HCEC 1CT (cell line): Measurements from ENCODE around the gene GBF1.
"Not testable (repeated sequence)": the region's sequence is repeated elsewhere in the genome, so short reads cannot be mapped to it uniquely, and the experiment has no call there.

ENCODE experiments used
- DNase-seq: peaks from one replicate; pipeline ENCODE4 v3.0.0-alpha.2; 2017

The GBF1 gene

DNA sequence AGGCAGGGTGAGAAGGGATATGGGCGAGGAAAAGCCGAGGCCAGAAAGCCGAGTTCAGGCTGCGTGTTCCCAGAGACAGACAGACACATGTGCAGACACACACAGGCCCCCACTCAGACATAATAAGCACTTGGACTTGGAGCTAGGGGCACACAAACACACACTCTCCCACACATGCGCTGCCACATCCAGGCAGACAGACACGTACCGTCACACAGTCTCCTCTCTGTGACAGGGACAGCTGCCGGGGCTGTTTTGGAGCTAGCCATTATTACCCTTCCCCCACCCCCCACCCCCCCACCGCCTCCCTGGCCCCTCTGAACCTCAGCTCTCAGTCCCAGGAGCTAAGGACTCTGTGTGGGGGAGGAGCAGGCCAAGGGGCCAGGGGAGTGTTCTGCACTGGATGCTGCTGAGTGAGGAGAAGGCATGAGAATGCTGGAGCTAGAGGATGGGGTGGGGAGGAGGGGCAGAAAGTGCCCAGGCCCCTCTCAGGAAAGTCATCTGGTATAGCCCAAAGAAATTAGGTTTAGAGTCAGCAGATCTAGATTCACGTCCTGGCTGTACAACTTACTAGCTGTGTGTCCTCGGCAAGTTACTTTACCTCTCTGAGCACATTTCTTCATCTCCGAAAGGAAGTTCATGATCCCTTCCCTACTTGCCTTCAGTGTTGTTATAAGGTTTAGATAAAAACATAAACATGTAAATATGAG is 10.3 kb upstream of the GBF1 start:
- DNase-seq, result no peak

- no peak for DNase-seq
These were observed 9.8 kb upstream of the GBF1 start for GRCh38 chr10:102235598-102235920.

DNA sequence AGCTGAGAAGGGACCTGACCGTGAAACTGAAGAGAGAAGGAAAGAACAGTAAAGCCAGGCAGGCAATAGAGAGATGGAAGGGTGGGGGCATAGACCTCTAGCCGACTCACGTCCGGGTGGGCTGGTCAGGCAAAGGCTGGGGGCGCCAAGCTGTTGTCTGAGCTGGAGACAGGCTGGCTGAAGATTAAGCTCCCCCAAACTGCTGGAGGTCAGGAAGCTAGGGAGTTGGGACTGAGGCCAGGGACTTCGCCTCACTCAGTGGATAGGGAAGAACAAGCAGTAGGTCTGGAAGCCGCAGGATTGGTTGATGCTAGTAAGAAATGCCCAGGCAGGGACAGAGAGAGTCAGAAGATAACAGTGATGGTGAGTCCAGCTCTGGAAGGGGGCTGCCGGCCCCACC is 9.3 kb upstream of the GBF1 start:
- no peak for DNase-seq

DNA sequence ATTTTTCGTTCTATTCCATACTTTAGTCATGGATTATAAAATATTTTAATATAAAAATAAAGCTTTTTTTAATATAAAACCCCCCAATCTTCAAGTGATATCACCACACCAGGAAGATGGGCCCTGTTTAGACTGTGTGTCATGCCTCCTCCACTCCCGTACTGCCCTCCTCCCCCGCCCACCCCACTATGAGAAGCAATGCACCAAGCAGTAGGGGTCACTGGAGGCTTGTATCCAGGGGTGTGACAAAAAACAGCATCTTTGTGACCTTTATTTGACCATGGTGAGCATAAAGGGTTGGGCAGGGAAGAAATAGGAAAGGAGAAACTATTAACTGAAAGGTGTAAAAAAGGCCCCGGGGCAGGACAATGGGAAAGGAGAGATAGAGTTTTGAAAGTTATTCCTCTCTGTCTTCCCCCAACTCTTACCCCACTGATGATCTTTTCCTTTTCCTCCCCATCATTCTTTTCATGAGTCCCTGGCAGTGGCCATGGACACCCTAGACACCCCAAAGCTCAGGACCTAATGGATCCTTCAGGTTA is 7.5 kb upstream of the GBF1 start:
- no peak for DNase-seq

DNA sequence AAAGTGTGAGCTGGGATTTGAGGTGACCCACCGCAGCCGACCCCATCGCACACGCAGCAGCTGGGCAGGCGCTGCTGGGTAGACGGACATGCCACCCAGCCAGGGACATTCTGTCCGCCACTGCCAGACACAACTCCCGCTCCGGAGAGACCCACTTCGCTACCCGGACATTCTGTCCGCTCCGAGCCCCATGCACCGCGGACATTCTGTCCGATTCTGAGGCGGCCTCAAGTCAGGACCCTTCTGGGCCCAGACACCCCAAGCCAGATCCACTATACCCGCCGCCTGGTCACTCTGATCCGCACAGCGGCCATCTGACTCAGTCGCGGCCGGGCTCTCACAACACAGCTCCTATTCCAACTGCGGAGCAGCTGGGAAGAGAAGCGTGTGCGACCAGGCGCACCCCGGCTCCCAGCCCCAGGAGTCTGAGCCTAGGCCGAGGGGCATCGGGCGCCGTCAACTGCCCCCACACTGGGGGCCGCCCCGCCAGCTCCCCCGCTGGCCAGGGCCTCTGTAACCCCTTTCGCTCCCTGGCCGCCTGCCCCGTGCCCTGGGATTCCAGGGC is 4.8 kb upstream of the GBF1 start:
- no peak for DNase-seq

DNA sequence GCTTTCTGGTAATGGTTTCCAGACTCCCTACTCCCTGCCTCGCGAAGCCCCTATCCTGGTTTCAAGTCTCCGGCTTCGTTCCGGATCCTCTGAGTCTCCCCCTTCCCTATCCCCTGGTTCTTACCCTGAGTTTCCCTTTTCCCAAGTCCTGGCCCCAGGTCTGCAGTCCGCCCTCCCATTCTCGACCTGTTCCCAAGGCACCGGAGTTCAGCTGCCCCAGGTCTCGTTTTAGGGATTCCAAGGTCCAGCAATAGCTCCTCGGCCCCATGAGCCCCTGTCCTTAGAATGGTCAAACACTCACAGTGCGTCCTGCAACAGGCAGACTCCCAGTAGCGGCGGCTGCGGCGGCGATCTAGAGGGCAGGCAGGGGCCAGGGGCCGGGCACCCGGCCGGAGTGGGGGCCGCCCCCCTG is 4.3 kb upstream of the GBF1 start:
- no peak for DNase-seq

DNA sequence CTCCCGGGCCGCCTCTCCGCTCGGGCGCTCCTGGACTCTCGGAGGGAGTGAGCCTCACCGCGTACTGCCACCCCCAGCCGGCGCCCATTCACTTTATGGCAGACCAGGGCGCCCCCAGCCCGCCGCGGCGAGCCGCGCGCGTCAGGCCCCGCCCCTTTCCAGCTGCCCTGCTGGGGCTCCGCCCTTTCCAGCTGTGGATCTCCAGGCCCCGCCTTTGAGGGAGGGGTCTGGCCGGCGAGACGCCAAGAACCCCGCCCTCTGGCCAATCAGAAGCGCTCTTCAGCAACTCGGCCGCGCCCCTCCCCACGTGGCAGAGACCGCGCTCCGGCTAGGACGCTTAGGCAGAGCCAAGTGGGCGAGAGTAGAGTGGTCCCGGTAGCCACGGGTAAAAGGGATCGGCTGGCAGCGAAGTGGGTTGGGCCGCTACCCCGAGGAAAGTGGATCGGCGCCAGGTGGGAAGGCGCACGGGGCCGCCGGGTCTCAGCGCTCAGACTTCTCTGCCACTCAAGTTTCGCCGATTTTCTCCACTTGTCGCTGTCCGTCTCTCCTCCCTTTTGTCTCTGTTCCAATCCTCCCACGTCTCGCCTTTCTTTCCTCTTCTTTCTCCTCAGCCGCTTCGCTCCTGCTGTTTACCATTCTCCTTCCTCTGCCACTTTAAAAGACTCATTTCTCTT is 3.8 kb upstream of the GBF1 start, which contains the start of gene PITX3:
TSS of gene PITX3 (minus strand) at position 69 of the 674 bp plus-strand sequence. CDS start 9,432 bp downstream, outside the sequence.
- DNase-seq, result peak; percentile 89

DNA sequence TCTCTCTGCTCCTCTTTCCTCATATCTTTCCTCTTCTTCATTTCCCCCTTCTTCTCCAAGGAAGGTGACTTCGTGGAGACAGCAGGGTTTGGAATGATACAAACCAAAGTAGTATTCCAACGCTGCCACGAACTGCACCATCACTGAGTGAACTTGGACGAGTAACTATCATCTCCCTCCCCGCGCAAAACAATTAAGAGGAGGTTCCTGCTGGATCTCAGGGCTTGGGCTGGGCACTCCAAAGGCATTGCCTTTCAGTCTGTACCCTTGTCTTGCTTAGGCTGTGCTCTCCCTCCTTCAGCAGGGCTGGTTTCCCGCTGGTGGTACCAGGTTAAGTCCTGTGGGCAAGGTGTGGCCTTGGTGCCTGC is 3.2 kb upstream of the GBF1 start:
- no peak for DNase-seq

- DNase-seq, result peak; percentile 89
These were observed 2.0 kb upstream of the GBF1 start for GRCh38 chr10:102243309-102243708.

DNA sequence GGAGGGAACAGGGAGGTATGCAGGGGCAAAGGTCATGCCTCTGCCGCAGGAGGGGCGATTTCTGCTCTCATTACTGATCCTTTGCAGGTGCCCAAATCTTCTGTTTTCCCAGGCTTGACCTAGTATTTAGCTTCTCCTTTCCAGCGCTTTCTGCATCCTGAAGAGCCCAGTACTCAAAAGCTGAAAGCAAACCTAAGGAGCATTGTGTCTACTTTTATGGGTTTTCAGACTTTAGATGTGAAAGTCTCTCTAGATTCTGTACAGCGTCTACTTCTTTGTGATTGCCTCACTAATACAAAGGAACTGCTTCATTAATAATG is 560 bp downstream of the GBF1 start:
- no peak for DNase-seq

DNA sequence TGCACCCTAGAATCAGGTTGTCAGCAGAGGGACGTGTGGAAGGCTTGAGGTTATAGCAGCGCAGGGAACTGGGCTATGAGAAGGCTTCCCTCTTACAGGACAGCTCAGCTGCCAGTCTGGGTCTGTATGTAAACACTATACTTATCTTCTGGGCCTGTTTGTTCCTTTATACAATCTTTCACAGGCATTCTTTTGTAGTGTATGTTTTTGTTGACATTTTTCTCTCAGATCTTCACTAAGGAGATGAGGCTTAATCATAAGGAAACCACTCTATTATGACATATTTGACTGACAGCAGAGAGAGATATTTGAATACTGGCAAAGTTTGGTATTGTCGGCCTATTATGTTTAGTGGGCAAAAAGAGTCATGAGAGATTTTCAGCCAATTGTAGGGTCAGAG is 929 bp downstream of the GBF1 start:
- DNase-seq, result no peak

DNA sequence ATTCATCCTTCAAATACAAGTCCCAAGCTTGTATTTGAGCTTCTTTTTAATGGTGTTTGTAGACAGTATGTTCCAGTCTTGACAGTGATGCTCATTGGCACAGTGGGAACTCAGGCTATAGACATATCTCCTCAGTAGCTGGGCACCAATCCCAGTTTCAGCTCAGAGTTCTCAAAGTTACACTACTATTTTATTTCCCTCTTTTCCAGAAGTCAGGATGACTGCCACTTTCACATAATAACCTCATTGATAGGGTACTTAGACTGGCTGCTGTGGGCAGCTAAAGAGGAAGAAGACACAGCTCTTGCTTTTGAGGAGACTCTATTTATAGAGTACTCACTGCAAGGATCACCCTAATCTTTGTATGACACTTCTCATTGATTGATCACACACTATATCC is 2.4 kb downstream of the GBF1 start:
- no peak for DNase-seq

GRCh38 chr10:102252508-102252907 is 7.2 kb downstream of the GBF1 start:
- not testable (repeated sequence) for DNase-seq

- DNase-seq, result no peak
These were observed 9.1 kb downstream of the GBF1 start for GRCh38 chr10:102254426-102254825.

DNA sequence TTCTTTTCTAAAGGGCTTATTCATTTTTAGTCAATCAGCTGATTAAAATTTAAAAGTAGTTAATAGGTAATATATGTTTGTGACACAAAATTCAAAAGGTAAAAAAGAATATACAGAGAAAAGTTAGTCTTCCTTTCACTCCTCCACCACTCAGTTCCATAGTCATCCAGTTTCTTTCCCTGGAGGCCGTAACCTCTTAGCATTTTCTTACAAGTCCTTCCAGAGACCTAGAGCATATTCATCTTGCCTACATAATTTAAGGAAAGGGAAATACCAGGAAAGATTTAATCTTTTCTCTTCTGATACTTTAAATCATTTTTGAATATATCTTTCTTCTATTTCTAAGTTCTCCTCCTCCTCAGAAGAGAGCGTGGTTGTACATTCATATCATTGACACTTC is 10.1 kb downstream of the GBF1 start:
- no peak for DNase-seq

- no peak for DNase-seq
These were observed 15.9 kb downstream of the GBF1 start for GRCh38 chr10:102261196-102261595.

DNA sequence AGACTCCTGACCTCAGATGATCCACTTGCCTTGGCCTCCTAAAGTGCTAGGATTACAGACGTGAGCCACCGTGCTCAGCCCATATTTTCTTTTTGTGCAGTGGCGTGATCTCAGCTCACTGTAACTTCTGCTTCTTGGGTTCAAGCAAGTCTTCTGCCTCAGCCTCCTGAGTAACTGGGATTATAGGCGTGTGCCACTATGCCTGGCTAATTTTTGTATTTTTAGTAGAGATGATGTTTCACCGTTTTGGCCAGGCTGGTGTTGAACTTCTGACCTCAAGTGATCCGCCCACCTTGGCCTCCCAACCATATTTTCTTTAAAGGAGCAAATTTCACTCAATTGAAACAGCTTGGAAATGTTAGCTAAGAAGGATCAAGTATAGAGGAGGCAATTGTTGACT is 16.5 kb downstream of the GBF1 start:
- DNase-seq, result no peak

DNA sequence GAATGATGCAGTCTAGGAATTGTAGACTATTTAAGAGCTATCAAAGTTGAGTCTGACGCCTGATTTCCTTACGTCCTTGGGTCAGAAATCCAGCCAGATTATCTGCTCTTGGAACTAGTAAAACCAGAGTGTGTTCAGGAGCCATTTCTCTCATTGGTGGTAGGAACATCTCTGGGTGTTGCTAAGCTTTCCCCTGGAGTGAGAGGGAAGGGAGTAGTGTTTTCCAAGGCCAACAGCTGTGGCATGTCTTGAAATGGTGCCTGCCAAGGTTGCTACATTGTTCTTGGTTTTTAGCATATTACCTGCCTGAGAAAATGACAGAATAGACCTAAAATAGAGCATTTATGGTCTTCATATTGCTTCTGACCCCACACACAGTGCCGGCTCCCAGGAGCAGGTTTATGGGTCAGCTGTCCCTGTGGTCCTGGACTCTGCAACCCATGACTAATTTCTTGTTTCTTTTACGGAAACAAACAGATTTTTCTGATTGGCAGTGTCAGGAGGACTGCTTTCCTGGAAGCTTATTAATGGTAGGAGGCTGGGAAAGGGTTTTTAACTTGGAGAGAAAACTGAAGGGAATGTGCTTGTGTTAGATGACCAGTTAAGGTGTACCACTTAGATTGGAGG is 17.5 kb downstream of the GBF1 start:
- DNase-seq, result no peak

DNA sequence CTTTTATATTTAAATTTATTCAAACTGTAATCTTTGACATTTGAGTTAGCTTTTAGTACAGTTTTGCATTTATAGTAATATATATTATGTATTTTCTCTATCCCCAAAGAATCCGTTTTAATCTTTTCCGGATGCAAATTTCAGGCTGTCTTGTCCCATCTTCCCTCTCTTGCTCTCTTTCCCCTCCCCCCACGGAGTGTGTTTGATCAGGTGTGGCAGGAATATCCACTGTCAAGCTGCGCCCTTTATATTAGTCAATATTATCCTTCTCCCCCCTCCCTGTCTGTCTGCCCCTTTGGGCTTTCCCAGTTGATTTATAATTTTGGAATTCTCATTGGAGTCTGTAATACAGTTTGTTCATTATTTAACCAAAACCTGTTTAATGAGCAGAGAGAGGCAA is 19.0 kb downstream of the GBF1 start:
- no peak for DNase-seq

- DNase-seq, result no peak
These were observed 21.3 kb downstream of the GBF1 start for GRCh38 chr10:102266670-102267069.

GRCh38 chr10:102267748-102268147 is 22.4 kb downstream of the GBF1 start:
- DNase-seq, result peak; percentile 85

DNA sequence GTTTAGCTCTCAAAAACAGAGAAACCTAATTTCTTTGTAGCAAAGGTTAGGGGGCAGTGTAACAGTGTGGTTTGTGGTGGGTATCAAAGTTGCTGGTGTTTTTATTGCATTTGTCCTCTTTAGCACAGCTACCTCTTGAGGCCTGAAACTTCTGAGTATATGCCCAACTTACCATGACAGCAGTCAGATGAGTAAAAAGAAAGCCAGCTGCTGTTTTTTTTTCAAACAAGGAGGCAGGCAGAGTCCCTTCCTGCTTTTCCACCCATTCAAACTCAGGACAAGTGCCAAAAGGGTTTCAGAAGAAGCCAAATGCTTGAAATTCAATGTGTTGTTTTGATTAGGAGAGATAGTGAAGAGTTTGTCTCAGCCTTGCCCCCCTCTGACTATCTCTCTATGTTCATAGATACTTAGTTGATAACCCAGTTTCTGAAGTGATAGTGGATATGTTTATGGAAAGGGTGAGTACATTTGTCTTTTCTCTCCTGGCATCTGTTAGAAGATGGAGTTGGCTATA is 23.1 kb downstream of the GBF1 start:
- peak; percentile 46 for DNase-seq

DNA sequence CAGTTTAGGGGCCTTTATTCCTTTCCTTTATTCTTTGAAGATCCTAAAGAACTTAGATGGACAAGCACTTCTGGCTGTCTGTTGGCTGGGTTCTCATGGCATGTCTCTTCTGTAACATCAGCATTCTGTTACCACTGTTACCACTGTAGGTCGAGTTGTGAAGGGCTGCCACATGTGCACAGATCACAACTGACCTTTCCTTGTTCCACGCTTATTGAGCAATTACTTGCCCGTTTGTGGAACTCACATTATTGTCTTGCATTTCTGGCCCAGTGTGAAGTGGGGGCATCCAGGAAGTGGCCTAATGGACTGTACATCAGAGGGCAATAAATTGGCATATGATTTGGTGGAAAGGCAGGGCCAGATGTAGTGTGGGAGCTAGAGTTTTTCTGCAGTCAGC is 23.7 kb downstream of the GBF1 start:
- DNase-seq, result no peak

GRCh38 chr10:102274062-102274461 is 28.7 kb downstream of the GBF1 start:
- DNase-seq, result no peak
